Measurements from ENCODE around the gene CFAP221.

The CFAP221 gene

DNA sequence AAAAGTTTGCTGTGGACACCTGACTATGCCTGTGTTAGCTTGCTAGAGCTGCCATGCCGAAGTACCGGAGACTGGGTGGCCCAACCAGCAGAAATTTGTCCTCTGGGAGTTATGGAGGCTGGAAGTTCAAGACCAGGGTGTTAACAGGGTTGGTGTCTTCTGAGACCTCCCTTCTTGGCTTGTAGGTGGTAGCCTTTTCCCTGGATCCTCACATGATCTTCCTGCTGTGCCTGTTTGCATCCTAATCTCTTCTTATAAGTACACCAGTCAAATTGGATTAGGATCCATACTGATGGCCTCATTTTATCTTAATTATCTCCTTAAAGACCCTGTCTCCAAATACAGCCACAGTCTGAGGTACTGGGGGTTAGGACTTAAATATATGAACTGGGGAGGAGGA is 135.6 kb downstream of the CFAP221 start:
- no peak for DNase-seq (ENCODE audit: low read depth in 1 of 2, low spot score in 1 of 2)

DNA sequence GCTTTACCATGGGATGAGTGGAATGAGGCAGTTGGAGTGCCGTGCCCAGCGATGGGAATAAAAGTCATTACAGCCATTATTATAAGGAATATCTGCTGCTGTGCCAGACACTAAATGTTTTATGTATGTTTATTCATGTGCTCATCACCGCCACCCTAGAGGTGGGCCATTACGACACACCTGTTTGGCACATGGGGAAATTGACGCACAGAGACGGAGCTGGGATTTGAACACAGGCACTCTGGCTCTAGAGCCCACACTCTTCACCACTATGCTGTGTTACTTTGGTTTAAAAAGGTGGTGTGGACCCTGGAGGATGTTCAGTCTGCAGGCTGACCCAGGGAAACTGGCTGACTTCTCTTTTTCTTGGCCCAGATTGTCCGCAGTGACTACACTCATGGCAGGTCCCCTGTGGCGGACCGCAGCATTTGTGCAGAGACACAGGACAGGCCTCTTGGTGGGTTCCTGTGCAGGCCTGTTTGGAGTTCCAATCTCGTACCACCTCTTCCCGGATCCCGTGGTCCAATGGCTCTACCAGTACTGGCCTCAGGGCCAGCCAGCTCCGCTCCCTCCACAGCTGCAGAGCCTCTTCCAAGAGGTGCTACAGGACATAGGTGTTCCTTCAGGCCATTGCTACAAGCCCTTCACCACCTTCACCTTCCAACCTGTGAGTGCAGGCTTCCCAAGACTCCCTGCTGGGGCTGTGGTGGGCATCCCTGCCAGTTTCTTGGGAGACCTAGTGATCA is 136.4 kb downstream of the CFAP221 start:
- DNase-seq (ENCODE audit: low read depth in 1 of 2, low spot score in 1 of 2): no peak

GRCh38 chr2:119681203-119681867 is 137.1 kb downstream of the CFAP221 start:
- no peak for DNase-seq (ENCODE audit: low read depth in 1 of 2, low spot score in 1 of 2)

DNA sequence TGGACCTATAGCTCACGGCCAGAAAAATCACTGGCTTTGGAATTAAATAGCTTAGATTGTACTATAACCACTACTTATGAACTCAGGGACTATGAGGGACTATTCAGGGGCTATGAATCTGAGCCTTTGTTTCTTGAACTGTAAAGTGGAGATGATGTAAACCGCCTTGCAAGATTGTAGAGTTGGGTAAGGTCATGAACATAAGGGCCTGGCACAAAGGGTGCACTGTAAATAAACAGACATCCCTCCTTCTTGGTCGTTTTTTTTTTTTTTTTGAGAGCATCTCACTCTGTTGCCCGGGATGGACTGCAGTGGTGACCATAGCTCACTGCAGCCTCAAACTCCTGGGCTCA is 137.6 kb downstream of the CFAP221 start:
- no peak for DNase-seq (ENCODE audit: low read depth in 1 of 2, low spot score in 1 of 2)

GRCh38 chr2:119682578-119682977 is 138.3 kb downstream of the CFAP221 start:
- no peak for DNase-seq (ENCODE audit: low read depth in 1 of 2, low spot score in 1 of 2)

DNA sequence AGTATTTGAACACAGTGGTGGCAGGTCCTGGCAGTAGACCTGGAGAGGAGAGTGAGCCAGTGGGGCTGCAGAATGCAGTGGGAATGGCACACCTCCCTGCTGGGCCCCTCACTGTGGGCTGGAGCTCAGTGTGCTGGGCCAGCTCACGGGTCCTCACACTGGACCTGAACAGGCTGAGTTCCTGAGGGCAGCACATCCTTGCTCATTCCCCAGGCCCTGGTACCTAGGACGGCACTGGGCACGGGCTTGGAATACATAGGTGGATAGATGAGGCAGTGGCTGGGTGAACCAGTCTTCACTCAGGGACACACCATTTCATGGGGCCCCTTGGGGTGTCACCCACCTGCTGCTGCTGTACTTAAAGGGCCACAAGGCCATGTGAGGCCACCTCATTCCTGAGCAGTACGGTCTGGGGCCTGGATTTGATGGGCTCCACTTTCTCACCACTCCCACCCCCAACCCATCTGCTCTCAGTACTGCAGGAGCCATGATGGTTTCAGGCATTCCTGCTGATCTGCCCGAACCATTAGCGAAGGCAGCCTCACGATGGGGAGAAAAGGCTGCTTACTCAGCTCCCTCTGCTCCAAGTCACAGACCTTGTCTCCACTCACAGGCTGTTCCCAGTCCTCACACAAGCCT is 138.9 kb downstream of the CFAP221 start:
- no peak for DNase-seq (ENCODE audit: low read depth in 1 of 2, low spot score in 1 of 2)

GRCh38 chr2:119683713-119684443 is 139.6 kb downstream of the CFAP221 start:
- DNase-seq (ENCODE audit: low read depth in 1 of 2, low spot score in 1 of 2): no peak

GRCh38 chr2:119684518-119684917 is 140.3 kb downstream of the CFAP221 start:
- DNase-seq (ENCODE audit: low read depth in 1 of 2, low spot score in 1 of 2): no peak

GRCh38 chr2:119688616-119689015 is 144.4 kb downstream of the CFAP221 start:
- DNase-seq (ENCODE audit: low read depth in 1 of 2, low spot score in 1 of 2): no peak

GRCh38 chr2:119689218-119689617 is 145.0 kb downstream of the CFAP221 start:
- DNase-seq (ENCODE audit: low read depth in 1 of 2, low spot score in 1 of 2): no peak

DNA sequence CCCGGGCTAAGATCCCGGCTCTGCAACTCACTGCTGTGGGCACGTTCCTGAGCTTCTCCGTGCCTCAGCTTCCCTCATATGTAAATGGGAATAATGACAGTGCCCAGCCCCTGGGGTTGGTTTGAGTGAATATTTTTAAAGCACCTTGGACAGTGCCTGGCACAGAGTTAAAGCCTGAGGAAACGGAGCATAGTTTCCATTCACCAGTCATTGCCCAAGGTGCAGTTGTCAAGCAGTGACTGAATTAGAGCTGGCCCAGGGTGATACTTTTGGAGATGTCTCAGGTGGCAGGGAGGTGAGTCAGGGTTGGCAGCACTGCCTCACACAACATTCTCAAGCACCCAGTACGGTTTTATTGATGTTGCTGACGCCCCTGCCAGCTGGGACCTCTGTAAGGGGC is 146.9 kb downstream of the CFAP221 start:
- DNase-seq (ENCODE audit: low read depth in 1 of 2, low spot score in 1 of 2): no peak

DNA sequence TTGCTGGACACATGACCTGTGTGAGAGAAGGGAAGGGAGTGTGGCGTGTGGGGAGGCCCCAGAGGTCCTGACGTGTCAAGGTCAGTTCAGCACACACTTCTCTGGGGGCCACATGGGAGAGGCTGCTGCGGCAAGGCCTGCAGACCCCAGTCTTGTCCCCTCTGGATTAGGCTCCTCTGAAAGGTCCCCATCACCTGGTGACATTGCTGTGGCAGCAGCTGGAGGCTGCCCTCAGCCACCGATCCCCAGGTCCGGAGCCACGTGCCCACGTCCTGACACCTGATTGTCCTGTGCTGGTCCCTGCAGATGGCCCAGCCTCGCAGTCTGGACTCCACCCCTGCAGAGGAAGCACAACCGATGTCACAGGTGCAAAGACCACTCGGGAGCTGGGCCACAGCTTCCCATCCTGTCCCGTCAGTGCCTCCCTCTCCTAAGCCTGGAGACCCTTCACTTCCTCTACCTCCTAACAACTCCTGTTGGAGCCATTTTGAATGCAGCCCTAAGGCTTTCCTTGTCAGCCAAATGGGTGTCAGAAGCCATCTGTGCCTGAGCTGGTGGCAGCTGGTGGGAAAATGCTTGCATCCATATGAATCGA is 147.5 kb downstream of the CFAP221 start:
- no peak for DNase-seq (ENCODE audit: low read depth in 1 of 2, low spot score in 1 of 2)

DNA sequence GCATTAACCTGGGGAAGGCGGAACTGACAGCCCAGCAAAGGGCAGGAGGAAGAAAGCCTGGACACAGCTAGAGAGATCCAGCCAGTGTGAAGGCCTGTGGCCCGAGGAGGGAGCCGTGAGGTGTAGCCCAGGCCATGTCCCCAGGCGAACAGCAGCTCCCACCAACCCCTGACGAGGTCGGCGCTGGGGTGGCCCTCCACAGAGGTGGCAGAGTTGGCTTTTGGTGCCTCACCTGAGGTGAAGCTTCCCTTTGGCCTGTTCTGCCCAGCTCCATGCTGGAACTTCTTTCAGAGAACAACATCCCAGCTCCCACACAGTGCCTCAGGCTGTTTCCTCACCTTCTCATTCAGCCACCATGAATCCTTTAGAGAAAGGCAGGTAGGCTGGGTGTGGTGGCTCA is 148.1 kb downstream of the CFAP221 start:
- DNase-seq (ENCODE audit: low read depth in 1 of 2, low spot score in 1 of 2): no peak

DNA sequence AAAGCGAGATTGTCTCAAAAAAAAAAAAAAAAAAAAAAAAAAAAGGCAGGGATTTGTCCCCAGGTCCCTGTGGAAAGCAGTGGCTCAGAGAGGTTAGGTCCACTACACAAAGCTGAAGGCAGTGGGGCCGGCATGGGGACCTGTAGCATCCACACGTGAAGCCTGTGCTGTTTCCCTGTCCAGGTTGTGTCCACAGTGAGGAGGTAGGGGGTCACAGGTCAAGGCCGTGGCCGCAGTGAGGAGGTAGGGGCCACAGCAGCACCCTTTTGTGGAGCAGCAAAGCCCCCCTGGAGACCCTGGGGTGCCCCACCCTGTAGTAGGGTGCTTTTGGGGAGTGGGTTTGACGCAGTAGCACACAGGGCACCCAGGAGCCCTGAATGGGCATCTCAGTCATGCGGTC is 148.7 kb downstream of the CFAP221 start:
- no peak for DNase-seq (ENCODE audit: low read depth in 1 of 2, low spot score in 1 of 2)

DNA sequence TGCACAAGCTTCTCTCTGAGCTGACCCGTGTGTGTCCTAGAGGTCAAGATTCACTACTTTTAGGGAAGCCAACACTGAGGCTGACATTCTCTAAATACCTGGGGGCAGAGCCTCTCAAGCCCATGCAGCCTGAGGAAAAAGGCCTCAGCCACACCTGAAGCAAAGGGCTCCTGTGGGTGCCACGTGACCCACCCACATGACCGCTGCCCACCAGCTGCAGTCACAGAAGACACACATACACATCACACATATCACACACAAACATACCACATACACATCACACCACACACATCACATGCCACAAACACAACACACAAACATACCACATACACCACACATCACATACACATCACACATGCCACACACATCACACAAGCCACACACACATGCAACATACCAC is 149.3 kb downstream of the CFAP221 start:
- DNase-seq (ENCODE audit: low read depth in 1 of 2, low spot score in 1 of 2): no peak

DNA sequence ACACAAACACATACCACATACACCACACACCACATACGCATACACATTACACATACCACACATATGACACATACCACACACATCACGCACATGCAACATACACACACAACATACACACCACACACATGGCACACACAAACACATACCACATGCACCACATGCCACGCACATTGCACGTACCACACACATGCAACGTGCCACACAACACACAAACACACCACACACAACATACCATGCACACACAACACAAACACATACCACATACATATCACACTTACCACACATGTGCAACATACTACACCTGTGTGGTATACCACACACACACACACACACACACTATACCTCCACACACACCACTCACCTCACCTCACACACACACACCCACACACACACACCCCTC is 149.7 kb downstream of the CFAP221 start:
- no peak for DNase-seq (ENCODE audit: low read depth in 1 of 2, low spot score in 1 of 2)

DNA sequence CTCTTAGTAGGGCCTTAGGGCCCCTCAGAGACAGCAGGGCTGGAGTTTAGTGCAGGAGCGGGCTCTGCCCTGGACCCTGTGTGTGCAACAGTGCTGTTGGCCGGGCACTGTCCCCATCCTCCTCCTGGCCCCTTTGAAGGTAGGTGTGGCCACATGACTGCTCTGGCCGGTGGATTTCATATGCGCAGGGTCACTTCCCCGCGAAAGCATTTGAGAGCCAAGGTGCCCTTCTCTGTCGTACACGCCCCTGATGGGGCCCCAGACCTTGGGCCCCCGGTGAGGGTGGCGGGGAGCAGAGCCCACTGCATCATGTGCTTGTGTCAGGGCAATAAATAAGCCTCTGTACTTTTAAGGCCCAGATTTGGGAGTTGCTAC is 150.2 kb downstream of the CFAP221 start:
- DNase-seq (ENCODE audit: low read depth in 1 of 2, low spot score in 1 of 2): no peak

GRCh38 chr2:119694845-119695521 is 150.7 kb downstream of the CFAP221 start:
- DNase-seq (ENCODE audit: low read depth in 1 of 2, low spot score in 1 of 2): no peak

GRCh38 chr2:119696005-119696404 is 151.8 kb downstream of the CFAP221 start:
- no peak for DNase-seq (ENCODE audit: low read depth in 1 of 2, low spot score in 1 of 2)

GRCh38 chr2:119696494-119697030 is 152.3 kb downstream of the CFAP221 start:
- no peak for DNase-seq (ENCODE audit: low read depth in 1 of 2, low spot score in 1 of 2)
